Panc1 (cell line): Measurements from ENCODE around the gene EXOC3L4. TPM values are rescaled to one million over a fixed set of nuclear protein-coding genes. Genes with fewer than 3 reads are reported as not detected.

Source experiments
- ATAC-seq: fragments of 200-7000 bp; cut with Tn5 transposase; 2 replicates; pipeline ENCODE4 v1.9.1; 2020; ENCODE audit warnings: mild to moderate bottlenecking, moderate library complexity
- BruUV-seq: library from RNA; stranded (reverse); fragments of 400-500 nt; replicated peaks from 2 replicates; lab custom pipeline; 2021; lab: Mats Ljungman, UMichigan
- CTCF ChIA-PET: fragments of 300-600 bp; sonication (Branson Sonifier 250); formaldehyde crosslinking; loops from one replicate; lab custom pipeline; 2022; ENCODE audit warnings: antibody characterized with exemption; lab: Charles Lee
- POLR2A ChIA-PET: fragments of 300-600 bp; sonication (Branson Sonifier 250); formaldehyde crosslinking; loops from one replicate; lab custom pipeline; 2022; ENCODE audit warnings: antibody characterized with exemption; lab: Charles Lee
- DNase-seq: peaks from one replicate; pipeline ENCODE4 v3.0.0-alpha.2; 2010; ENCODE audit warnings: low read depth, low spot score
- H3K27ac ChIP-seq: 2 replicates; pipeline ENCODE4 v1.5.1; 2011; ENCODE audit warnings: mild to moderate bottlenecking, low read length, inconsistent platforms
- H3K27me3 ChIP-seq: fragments of 200-500 bp; sonication (Bioruptor generic); 2 replicates; pipeline ENCODE4 v1.6.0; 2014; ENCODE audit warnings: low read length, inconsistent platforms; ENCODE audit not compliant: control insufficient read depth, insufficient read depth
- H3K36me3 ChIP-seq: fragments of 200-500 bp; sonication (Bioruptor generic); 2 replicates; pipeline ENCODE4 v1.5.1; 2014; ENCODE audit warnings: inconsistent platforms, mild to moderate bottlenecking, low read length, moderate library complexity; ENCODE audit not compliant: control insufficient read depth, insufficient read depth
- H3K4me1 ChIP-seq: 2 replicates; pipeline ENCODE4 v1.5.1; 2011; ENCODE audit warnings: inconsistent platforms, mild to moderate bottlenecking, low read length, moderate library complexity; ENCODE audit not compliant: control insufficient read depth, insufficient read depth
- H3K4me3 ChIP-seq, 2 experiments: 2 replicates each; pipeline ENCODE4 v1.5.1; 2011 to 2012; ENCODE audit warnings: low read depth in 2 of 2, low read length in 2 of 2, mild to moderate bottlenecking in 2 of 2, inconsistent platforms in 1 of 2, moderate library complexity in 1 of 2
- H3K9me3 ChIP-seq: fragments of 200-500 bp; sonication (Bioruptor generic); 2 replicates; pipeline ENCODE4 v1.5.1; 2014; ENCODE audit warnings: low read depth, mild to moderate bottlenecking, inconsistent platforms, low read length, moderate library complexity; ENCODE audit not compliant: control insufficient read depth, insufficient read depth
- POLR2AphosphoS5 ChIP-seq: IDR thresholded peaks from 2 replicates; pipeline ENCODE4 v1.6.1; 2012; ENCODE audit warnings: mild to moderate bottlenecking, low read depth, low read length, moderate library complexity
- SIN3A ChIP-seq: IDR thresholded peaks from 2 replicates; pipeline ENCODE4 v1.6.1; 2012; ENCODE audit warnings: low read depth, mild to moderate bottlenecking, low read length, moderate library complexity, borderline replicate concordance; ENCODE audit not compliant: insufficient read depth
- TCF7L2 ChIP-seq: IDR thresholded peaks from 2 replicates; pipeline ENCODE4 v1.6.1; 2011; ENCODE audit warnings: mild to moderate bottlenecking, low read depth, low read length, inconsistent platforms
- in situ Hi-C: cut with HindIII; loops from 2 replicates; pipeline ENCODE4 v1.10.0; 2016; ENCODE audit warnings: low sequenced_read_pairs, low pct_unique_long_range_greater_than_20kb
- intact Hi-C: fragments of 100-400 bp; cut with micrococcal nuclease; formaldehyde crosslinking; loops from one replicate; pipeline ENCODE4 v1.10.0; 2022; ENCODE audit not compliant: unreplicated experiment
- total RNA-seq: library from RNA; stranded (reverse); gene quantifications from one replicate; pipeline ENCODE4 v1.2.1, GENCODE V29; 2021; ENCODE audit not compliant: unreplicated experiment
- TF ChIP-seq, protein P1 (sequence below): fragments of 450-650 bp; IDR thresholded peaks from 2 replicates; pipeline ENCODE4 v1.5.1; 2017; ENCODE audit warnings: mild to moderate bottlenecking
- TF ChIP-seq, protein P2 (sequence below), 2 experiments: IDR thresholded peaks; 2 replicates each; pipeline ENCODE4 v1.6.1; 2011 to 2012; ENCODE audit warnings: low read depth in 2 of 2, control low read depth in 1 of 2, low read length in 1 of 2, mild to moderate bottlenecking in 1 of 2, moderate library complexity in 1 of 2; ENCODE audit not compliant: insufficient read depth in 1 of 2

EXOC3L4 gene
- total RNA-seq, 1 experiment from 2014 or later, result 2.6 TPM

- DNase-seq (no peak), ATAC-seq (peak; percentile 74)
- Histone ChIP-seq H3K4me1 (no peaks in the 10 kb centered on the region), H3K27me3 (no peaks in the 10 kb centered on the region), H3K27ac (no peak overlapping the region), H3K4me3 (no peak overlapping the region), H3K9me3 (no peaks in the 10 kb centered on the region), H3K36me3 (no peaks in the 10 kb centered on the region)
- TF ChIP-seq, protein P1, sequence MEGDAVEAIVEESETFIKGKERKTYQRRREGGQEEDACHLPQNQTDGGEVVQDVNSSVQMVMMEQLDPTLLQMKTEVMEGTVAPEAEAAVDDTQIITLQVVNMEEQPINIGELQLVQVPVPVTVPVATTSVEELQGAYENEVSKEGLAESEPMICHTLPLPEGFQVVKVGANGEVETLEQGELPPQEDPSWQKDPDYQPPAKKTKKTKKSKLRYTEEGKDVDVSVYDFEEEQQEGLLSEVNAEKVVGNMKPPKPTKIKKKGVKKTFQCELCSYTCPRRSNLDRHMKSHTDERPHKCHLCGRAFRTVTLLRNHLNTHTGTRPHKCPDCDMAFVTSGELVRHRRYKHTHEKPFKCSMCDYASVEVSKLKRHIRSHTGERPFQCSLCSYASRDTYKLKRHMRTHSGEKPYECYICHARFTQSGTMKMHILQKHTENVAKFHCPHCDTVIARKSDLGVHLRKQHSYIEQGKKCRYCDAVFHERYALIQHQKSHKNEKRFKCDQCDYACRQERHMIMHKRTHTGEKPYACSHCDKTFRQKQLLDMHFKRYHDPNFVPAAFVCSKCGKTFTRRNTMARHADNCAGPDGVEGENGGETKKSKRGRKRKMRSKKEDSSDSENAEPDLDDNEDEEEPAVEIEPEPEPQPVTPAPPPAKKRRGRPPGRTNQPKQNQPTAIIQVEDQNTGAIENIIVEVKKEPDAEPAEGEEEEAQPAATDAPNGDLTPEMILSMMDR, result peak; percentile 75
- TF ChIP-seq, protein P2, sequence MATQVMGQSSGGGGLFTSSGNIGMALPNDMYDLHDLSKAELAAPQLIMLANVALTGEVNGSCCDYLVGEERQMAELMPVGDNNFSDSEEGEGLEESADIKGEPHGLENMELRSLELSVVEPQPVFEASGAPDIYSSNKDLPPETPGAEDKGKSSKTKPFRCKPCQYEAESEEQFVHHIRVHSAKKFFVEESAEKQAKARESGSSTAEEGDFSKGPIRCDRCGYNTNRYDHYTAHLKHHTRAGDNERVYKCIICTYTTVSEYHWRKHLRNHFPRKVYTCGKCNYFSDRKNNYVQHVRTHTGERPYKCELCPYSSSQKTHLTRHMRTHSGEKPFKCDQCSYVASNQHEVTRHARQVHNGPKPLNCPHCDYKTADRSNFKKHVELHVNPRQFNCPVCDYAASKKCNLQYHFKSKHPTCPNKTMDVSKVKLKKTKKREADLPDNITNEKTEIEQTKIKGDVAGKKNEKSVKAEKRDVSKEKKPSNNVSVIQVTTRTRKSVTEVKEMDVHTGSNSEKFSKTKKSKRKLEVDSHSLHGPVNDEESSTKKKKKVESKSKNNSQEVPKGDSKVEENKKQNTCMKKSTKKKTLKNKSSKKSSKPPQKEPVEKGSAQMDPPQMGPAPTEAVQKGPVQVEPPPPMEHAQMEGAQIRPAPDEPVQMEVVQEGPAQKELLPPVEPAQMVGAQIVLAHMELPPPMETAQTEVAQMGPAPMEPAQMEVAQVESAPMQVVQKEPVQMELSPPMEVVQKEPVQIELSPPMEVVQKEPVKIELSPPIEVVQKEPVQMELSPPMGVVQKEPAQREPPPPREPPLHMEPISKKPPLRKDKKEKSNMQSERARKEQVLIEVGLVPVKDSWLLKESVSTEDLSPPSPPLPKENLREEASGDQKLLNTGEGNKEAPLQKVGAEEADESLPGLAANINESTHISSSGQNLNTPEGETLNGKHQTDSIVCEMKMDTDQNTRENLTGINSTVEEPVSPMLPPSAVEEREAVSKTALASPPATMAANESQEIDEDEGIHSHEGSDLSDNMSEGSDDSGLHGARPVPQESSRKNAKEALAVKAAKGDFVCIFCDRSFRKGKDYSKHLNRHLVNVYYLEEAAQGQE (IDR thresholded peaks at IDR 0.05; ENCODE audit: insufficient read depth in 1 of 2, low read depth in 2 of 2, low read length in 1 of 2), result no peak
- no TSS peak for BruUV-seq
- intact Hi-C loops, result no loop called here
- ChIA-PET POLR2A (interaction anchor here (0.5 kb wide), 1 partner anchor 9 kb away, joined by 4 read pairs; no protein-coding TSS in a partner anchor), CTCF (interaction anchor here (1.9 kb wide), 1 partner anchor 20 kb away, joined by 5 read pairs; no protein-coding TSS in a partner anchor)
- in situ Hi-C loops, result no loop called here
Observed at GRCh38 chr14:103085106-103086091, 9.1 kb upstream of the EXOC3L4 start.

DNA sequence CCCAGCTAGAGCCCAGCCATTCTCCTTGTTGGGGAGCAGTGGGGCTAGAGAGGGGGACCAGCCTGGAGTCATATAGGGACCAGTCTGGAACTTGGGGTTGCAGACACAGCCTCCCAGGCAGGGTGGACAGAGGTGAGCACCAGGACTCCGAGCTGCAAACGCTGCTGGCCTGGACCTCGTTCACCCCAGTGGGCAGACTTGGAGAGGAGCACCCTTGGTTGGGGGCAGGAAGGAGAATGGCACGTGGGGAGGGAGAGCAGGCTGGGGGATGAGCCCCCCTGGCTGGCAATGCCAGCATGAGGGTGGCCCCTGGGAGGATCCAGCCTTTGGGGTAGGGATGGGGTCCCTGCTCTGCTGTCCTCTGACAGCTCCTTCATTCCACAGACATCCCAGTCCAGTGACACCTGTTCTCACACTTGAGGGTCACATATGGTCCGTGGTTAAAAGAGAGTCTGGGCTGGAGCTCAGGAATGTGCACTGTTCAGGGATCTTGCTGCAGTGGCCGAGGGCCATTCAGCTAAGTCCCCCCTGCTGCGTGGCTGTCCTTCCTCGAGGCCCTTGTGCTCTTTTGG is 7.7 kb upstream of the EXOC3L4 start:
- in situ Hi-C loops, result no loop called here
- no peak for DNase-seq
- no peaks in the 10 kb centered on the region for H3K4me1 ChIP-seq
- no TSS peak for BruUV-seq
- no peak for ATAC-seq
- ChIA-PET POLR2A (interaction anchor here (0.6 kb wide), 1 partner anchor 138 kb away, joined by 3 read pairs; no protein-coding TSS in a partner anchor), CTCF (interaction anchor here (0.6 to 1.9 kb wide), 4 partner anchors 14 to 94 kb away, joined by 3 to 5 read pairs (median 4); no protein-coding TSS in a partner anchor)
- no peak overlapping the region for H3K4me3 ChIP-seq
- H3K36me3 ChIP-seq, result no peaks in the 10 kb centered on the region
- H3K27me3 ChIP-seq, result no peaks in the 10 kb centered on the region
- no peak overlapping the region for H3K27ac ChIP-seq
- no peak for TF ChIP-seq TCF7L2
- no peak for TF ChIP-seq POLR2AphosphoS5
- TF ChIP-seq, protein P2 (IDR thresholded peaks at IDR 0.05; ENCODE audit: insufficient read depth in 1 of 2, low read depth in 2 of 2, low read length in 1 of 2), result no peak
- no peak for TF ChIP-seq SIN3A
- TF ChIP-seq, protein P1, result no peak
- intact Hi-C loops, result no loop called here
- H3K9me3 ChIP-seq, result no peaks in the 10 kb centered on the region
